GM18861 (cell line): ENCODE data around the gene ABCA9.
"Not testable (repeated sequence)": the region's sequence is repeated elsewhere in the genome, so short reads cannot be mapped to it uniquely, and the experiment has no call there.

Experiments used
- ATAC-seq: cut with Tn5 transposase; IDR thresholded peaks from one replicate; pipeline ENCODE4 v1.9.1; 2021; ENCODE audit not compliant: unreplicated experiment

Gene ABCA9

DNA sequence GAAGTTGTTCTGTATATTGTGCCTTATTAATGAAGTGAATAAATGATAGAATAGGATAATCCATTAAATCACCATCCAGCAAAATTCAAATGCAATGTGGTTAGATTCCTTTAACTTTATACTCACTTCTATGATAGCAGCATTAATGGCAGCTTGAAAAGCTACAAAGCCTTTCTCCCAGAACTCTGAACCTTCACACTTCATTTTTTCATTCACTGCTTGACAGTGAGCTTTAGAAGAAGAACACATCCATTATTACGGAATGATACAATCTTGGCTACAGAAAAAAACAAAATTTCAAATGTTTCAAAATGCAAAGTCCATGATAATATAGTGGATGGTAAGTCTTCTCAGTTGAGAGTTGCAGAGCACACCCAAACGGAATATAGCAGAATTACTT is 16.4 kb downstream of the ABCA9 start:
- no peak for ATAC-seq

DNA sequence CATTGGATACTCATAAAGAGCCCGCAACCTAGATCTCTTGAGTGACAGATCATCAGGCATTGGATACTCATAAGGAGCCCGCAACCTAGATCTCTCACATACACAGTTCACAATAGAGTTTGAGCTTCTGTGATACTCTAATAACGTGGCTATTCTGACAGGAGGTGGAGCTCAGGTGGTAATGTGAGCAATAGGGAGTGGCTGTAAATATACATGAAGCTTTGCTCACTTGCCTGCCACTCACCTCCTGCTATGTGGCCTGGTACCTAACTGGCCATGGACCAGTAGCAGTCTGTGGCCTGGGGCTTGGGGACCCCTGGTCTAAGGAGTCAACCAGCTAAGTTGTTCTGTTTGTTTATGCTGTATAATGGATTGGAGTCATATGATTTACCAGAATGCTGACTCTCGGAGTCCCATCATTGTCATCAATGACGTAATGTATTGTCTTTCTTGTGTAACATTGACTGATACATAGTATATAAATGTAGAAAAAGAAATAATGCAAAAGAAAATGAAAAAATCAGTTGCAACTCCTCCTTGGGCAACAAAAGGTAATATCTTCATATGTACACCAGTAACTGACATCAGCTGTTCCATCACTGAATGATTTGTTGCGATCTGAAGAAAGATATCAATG is 17.5 kb downstream of the ABCA9 start:
- ATAC-seq, result no peak

DNA sequence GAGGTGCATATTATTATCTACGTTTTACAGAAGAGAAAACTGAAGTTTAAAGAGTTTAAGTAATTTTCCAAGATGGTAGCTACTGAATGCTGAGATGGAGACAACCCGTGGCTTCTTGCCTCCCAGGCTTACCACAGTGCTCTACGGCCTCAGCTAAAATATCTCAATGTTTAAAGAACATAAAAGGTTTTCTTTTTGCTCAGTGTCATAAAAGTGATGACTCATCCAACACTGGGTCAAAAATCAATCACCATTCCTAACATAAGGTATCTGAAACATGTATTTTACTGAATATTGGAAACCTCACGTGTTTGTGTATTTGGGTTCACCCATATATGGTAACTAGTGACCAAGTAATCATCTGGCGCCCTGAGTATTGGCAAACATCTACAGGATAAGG is 18.4 kb downstream of the ABCA9 start:
- no peak for ATAC-seq

DNA sequence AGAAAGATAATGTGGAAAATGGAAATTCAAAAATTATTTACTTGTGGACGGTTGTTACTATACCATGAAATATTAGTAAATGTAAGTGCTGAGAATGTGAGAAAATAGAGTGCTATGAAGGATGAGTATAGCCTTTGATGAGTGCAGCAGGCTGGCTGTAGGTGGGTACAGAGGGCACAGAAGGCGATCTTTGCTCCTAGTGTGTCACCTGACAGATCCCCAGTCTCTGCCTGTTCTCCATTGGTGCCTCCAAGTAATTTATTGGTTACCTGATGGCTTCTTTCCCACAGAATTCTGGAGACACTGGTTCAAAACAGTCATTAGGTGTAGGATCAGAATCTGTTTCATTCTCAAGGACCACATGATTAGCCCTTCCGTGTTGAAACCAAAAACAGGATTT is 28.9 kb downstream of the ABCA9 start:
- no peak for ATAC-seq

DNA sequence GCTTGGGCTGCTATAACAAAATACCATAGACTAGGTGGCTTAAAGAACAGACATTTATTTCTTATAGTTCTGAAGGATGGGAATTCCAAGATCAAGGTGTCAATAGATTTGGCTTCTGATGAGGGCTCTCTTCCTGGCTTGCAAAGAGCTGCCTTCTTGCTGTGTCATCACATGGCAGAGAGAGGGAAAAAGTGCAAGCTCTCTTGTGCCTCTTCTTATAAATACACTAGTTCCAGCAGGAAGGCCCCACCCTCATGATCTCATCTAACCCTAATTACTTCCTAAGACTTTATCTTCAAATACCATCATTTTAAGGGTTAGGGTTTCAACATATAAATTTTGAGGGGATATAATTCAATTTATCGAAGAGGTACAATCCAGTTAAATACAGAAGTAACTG is 30.6 kb downstream of the ABCA9 start:
- no peak for ATAC-seq

DNA sequence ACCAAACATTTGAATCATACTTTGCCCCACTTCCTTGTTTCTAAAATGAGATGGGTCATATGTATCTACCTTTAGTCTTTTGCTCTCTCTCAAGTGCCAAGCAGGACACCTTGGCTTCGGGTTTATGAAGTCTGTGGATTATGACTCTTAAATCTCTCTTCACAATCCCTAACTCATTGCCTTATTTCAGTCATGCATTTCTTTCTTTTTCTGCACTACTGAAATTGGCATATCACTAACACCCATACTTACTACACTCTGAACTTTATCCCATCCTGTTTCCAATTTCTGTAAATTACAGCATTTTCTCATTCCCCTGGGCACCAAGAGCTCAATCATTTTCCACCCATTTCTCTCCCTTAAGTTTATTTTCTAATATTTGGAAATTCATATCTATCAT is 42.0 kb downstream of the ABCA9 start:
- no peak for ATAC-seq

DNA sequence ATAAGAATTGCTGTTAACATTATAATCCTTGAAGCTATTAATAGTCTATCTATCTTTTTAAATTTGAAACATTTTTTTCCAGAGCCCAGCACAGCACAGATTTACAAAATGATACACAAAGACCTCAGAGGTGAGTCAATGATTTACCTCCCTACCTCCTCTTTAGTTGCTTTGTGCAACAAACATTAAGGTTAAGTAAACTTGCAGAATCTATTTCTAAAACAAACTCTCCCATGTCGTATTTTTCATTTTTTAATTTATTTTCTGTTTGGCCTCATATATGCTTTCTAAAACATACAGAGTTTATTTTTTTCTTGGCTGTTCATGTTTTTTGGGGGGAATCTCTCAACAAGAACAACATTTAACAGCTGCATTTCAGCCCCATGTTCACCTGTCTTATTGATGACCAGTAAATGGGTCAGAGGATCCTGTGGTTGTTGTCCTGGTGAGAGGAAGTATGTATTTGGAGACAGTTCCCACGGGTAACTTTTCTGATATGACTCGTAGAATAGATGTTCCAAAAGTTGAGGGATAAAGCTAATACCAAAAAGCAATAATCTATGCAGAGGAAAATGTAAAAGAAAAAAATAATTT is 42.6 kb downstream of the ABCA9 start:
- ATAC-seq, result no peak

DNA sequence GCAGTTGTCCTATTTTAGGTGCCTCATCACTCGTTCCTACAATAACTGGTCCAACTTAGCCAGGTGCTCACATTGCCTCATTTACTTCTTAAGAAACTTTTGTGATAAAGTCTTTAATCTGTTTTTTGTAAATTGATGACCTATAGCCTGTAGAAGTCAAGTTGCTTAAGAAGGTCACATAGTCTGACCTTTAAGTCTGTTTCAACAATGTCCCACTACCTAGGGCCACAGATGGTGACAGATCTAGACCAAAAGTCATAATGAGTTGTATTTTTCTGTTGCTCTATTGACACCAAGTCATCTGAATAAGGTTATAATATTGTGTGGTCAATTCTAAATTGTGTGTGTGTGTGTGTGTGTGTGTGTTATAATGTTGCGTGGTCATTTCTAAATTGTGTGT is 45.1 kb downstream of the ABCA9 start:
- no peak for ATAC-seq

DNA sequence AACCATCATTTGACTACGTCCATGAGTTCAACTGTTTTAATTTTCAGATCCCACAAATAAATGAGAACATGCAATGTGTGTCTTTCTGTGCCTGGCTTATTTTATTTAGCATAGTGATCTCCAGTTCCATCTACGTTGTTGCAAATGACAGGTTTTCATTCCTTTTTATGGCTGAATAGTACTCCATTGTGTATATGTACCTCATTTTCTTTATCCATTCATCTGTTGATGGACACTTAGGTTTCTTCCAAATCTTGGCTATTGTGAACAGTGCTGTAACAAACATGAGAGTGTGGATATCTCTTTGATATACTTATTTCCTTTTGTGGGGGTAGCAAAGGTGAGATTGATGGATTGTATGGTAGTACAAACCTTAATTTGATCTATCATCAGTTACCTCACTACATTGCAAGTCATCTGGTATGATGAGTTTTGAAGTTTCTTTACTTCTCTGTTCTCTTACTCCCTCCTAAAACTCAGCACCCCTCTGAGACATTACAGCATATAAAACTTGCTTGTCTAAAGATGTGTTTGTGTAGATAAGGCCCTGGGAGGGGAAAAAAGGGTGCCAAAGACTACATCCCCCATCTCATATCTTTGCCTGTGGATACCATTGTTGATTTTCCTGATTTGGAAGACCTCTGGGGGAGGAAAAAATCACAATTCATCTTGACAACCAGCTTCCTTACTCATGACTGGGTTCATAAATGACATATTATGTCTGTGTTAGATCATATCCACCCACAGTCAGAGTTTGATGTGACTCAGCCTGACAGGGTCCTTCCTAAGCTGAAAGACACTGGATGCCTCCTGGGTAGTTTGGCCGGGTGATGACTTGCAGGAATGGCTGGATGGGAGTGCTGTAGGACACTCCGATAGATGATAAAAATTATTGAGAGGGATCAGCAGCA is 47.6 kb downstream of the ABCA9 start:
- ATAC-seq, result no peak

DNA sequence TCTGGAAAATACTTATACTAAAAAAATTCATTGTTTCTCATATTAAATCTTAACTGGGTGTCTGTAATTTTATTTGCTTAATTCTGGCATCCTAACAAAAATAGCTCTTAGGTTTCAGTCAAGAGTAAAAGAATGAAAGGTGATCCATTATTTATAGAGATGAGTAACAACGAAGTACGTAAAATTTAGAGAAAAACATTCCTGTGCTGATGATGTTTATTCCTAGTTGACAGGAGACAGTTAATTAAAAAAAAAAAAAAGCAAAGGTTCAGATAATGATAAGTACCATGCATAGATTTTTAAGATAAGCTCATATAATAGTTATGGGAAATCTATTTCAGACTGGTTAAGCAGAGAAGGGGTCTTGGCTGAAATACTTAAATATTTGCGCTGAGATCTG is 50.8 kb downstream of the ABCA9 start:
- no peak for ATAC-seq

DNA sequence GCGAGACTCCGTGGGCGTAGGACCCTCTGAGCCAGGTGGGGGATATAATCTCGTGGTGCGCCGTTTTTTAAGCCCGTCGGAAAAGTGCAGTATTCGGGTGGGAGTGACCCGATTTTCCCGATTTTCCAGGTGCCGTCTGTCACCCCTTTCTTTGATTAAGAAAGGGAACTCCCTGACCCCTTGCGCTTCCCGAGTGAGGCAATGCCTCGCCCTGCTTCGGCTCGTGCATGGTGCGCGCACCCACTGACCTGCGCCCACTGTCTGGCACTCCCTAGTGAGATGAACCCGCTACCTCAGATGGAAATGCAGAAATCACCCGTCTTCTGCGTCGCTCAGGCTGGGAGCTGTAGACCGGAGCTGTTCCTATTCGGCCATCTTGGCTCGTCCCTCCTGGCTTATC is 56.0 kb downstream of the ABCA9 start:
- not testable (repeated sequence) for ATAC-seq

DNA sequence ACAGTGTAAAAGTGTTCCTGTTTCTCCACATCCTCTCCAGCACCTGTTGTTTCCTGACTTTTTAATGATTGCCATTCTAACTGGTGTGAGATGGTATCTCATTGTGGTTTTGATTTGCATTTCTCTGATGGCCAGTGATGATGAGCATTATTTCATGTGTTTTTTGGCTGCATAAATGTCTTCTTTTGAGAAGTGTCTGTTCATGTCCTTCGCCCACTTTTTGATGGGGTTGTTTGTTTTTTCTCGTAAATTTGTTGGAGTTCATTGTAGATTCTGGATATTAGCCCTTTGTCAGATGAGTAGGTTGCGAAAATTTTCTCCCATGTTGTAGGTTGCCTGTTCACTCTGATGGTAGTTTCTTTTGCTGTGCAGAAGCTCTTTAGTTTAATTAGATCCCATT is 61.0 kb downstream of the ABCA9 start:
- not testable (repeated sequence) for ATAC-seq

DNA sequence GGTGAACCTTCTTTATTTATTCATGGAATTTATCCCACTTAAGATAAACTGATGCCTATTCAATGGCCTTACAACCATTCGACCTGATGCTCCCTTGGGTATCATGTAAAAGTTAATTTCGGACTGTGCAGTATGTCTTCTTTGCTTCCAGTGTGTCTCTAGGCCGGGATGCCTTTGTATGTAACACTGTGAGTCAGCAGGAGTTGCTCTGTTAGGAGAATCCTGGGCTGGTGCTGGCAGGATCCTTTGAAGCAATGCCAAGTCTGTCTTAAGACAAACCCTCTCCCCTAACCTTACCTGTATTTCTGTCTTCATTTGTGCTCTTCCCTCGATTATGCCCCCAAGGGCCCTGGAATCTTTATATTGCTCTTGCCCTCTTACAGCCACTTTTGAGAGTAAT is 67.6 kb downstream of the ABCA9 start:
- ATAC-seq, result no peak

DNA sequence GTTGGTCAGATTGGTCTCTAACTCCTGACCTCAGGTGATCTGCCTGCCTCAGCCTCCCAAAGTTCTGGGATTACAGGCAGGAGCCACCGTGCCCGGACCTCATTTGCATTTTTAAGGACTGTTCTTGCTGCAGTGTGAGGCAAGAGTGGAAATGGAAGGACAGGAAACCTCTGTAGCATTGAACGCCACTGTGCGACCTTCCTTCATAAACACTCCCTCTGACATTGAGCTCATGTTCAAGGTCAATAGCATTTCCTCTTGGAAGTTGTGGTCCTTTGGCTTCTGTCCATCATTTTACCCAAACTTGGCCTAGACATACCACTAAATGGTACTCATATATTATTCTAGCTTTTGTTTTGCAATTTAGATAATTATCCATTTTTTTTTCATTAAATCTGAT is 72.8 kb downstream of the ABCA9 start:
- ATAC-seq, result no peak

DNA sequence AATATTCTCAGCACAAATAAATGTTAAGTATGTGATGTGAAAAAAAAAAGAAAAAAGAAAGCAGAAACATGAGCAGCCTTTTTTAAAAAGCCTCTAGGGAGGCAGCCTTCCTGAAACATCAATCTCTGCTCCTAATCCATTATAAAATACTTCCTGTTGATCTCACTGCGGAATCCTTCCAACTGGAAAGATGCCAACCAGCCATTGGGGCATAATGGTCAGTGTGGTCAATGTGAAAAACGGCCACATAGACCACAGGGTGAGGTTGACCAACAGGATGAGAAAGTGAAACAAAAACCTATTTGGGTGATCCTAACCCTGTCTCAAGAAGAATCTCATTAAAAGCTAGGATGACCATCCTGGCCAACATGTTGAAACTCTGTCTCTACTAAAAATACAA is 79.4 kb downstream of the ABCA9 start:
- no peak for ATAC-seq

DNA sequence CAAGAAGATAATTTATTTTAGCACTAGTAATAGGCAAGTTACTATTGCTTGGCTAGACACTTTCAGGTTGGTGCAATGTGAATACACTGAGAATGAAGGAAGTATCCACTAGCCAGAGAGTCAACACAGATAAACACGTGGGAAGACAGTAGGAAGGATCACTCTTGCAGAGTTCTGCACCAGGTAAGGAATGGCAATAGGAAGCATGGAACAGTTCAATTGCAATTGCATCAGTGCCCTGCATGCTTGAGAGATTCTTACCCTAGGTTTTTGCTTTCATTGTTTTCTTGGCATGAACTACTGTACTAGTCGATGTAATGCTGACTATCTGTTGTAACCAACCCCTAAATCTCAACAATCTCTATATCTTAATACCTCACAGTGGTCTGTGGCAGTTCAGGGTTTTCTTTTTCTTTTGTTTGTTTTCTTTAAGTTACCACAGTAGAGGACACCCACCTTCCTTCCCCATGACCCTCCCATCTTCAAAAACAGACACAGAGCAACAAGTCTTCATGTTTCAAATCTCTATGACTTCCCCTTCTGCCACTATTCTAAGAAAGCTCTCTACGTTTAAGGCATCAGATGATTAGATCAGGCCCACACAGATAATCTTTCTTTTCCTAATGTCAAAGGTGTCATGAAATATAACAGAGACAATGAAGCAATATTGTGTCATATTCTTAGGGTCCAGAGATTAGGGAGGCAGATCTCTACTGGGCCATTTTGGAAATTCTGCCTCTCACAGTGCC is 87.5 kb downstream of the ABCA9 start:
- ATAC-seq, result no peak

DNA sequence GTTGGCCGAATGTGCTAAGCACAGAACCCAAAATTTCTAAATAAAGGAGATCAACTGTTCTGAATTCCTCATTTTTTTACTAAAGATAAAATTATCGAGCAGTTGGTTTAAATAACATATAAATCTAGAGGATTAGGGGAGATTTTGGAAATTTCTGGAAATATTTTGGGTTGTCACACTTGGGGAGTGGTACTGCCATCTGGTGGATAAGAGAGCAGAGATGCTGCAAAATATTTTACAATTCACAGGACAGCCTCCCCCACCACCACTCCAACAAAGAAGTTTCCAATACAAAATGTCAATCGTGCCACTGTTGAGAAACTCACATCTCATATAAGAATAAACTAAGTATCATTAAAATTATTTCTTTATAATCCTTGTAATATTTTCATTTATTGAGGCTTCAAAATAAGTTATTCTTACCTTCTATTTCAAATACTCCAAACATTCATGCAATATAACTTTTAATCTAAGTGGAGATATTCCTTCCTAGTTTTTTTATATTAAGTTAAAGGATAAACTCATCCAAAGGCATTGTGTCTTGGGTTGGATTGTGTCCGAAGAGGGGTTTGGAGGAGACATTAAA is 88.5 kb downstream of the ABCA9 start:
- ATAC-seq, result no peak

DNA sequence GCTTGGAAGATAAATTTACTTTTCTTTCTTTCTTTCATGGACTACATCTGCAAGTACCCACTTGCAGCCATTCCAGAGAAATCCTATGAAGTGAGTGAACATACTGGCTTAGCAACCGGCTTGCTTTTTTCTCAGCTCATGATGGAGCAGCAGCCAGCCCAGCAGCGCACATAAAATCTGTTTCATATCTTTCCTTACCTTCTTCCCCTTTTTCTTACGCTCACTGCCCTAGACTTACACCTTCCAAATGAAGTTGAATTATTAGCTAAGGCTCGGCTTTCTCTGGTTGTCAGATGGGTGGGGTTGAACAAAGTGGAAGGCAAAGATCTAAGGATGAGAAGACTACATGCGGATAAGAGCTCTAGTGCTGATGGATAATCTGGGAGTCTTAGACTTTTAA is 91.6 kb downstream of the ABCA9 start:
- ATAC-seq, result no peak

DNA sequence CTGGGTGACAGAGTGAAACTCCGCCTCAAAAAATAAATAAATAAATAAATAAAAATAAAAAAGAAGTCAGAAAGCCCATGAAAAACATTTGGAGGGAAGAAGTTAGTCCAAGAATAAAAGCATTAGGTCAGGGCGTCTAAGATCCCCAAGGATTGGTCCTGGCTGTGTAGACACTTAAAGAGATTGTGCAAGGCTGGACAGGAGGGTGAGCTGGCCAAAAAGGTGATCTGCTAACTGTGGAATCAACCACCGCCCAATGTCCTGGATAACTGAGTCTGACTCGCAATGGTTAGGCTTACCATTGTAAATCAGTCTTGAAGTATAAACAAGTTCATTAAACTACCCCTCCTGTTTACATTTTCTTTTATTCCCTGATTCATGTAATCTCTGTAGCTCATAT is 96.8 kb downstream of the ABCA9 start:
- ATAC-seq, result no peak

DNA sequence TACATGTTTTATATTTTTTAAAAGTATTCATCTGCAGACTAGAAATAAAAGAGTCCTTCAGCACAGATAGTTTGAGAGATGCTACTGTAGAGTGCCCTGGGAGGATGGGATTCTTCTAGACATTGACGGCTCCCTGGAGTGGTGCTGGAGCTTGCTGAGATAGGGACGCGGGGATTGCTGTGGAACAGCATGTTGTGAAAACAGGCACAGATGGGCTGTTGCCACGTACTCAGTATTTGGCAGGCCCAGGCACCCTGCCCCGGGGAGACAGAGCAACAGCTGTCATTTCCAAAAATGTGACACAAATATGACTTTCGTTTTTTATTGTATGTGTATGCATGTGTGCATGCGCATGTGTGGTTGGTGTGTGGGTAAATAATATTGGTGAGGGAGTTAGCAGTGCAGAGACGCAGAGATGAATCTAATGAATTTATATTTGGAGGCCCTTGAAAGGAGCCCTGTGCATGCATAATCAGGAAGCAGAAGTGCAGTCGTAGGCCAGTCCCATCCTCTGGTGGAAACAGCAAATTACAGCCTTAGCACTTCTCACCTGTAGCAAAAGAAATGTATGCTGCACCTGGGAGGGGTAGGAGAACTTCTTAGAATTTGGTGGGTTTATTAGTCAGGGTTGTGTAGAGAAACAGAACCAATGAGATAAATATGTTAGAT is 99.4 kb downstream of the ABCA9 start:
- ATAC-seq, result no peak

DNA sequence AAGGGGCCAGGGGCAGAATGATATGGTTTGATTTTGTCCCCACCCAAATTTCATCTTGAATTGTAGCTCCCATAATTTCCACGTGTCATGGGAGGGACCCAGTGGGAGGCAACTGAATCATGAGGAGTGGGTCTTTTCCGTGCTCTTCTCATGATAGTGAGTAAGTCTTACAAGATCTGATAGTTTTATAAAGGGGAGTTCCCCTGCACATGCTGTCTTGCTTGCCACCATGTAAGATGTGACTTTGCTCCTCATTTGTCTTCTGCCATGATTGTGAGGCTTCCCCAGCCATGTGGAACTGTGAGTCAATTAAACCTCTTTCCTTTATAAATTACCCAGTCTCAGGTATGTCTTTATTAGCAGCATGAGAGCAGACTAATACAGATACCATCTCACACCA is 101.6 kb downstream of the ABCA9 start:
- not testable (repeated sequence) for ATAC-seq
